ENCODE data around the gene POU2AF3.

The POU2AF3 gene

DNA sequence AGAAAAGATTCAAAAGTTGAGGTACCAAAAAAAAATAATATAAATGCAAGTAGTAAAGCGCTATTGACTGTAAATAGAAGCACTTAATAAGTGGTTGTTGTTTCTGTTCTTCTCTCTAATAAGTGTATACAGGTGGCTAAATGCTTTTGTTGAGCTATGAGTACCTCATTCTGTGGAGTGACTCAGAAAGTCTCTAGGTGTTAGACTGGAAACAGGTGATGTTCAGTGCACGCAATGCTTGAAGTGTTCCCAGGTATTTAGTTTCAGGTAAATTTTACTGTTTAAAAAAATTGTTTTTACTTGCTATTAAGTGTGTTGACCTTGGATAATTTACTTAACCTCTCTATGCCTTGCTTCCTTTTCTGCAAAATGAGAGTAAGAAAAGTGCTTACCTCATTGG, 24.2 kb downstream of the POU2AF3 start:
- Histone ChIP-seq H3K27ac (no peak overlapping the region), H3K4me3 (no peak overlapping the region)

- no peak overlapping the region for H3K4me3 ChIP-seq
- peak overlapping the region in 3 of 21 experiments; percentile 30 to 51 (median 40) for H3K27ac ChIP-seq
Observed at GRCh38 chr11:111324277-111324720, 26.0 kb downstream of the POU2AF3 start.

- H3K4me3 ChIP-seq, result no peak overlapping the region
- peak overlapping the region in 1 of 21 experiments; percentile 51 for H3K27ac ChIP-seq
Observed at GRCh38 chr11:111325259-111325658, 26.9 kb downstream of the POU2AF3 start.

DNA sequence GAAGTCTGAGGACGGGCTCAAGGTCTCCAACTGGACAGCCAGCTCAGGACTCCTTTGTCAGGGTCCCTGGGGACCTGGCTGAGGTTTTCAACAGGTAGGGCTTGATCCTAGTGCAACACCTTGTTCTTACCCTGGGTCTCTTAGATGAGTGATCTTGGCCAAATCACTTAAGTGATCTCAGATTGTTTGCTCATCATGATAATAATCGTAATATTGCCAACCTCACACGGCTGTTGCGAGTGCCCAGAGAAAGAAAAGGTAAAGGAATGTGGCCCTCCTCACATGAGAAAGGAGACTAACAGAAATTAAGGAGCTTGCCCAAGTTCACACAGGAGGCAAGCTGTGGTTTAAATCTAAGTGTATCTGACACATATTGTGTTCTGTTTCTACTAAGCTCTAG, 28.5 kb downstream of the POU2AF3 start:
- Histone ChIP-seq H3K27ac (no peak overlapping the region), H3K4me3 (no peak overlapping the region)

DNA sequence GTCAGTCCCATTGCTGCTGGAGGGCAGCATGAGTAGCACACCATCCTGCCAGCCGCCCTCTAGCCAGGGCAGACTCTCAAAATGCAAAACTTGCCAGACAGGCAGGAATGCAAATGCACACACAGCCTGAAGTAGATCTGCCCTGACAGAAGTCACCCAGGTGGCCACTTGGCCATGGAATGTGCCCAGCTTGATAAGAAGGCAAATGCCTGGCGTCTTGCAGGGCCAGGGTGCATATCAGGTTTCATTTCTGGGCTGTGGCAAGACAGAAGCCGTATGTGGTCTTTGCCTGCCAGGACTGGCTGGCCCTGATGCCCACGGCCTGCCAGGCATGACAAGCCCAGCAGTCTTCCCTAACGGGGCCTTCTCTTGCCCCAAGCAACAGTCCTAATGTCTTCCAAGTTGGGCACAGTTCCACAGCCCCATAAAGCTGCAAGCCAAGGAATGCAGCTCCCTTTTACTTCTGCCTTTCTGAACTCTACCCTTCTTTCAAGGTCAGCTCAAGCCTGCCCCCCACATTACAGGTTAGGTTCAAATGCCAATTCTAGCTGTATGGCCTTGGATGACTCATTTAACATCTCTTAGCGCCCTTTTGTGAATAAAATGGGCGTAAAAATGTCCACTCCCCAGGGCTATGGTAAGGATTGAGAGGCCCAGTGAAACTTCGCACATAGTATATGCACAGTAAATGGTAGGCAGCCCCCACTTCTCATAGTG, 29.7 kb downstream of the POU2AF3 start:
- H3K27ac ChIP-seq, result no peak overlapping the region
- H3K4me3 ChIP-seq, result no peak overlapping the region

DNA sequence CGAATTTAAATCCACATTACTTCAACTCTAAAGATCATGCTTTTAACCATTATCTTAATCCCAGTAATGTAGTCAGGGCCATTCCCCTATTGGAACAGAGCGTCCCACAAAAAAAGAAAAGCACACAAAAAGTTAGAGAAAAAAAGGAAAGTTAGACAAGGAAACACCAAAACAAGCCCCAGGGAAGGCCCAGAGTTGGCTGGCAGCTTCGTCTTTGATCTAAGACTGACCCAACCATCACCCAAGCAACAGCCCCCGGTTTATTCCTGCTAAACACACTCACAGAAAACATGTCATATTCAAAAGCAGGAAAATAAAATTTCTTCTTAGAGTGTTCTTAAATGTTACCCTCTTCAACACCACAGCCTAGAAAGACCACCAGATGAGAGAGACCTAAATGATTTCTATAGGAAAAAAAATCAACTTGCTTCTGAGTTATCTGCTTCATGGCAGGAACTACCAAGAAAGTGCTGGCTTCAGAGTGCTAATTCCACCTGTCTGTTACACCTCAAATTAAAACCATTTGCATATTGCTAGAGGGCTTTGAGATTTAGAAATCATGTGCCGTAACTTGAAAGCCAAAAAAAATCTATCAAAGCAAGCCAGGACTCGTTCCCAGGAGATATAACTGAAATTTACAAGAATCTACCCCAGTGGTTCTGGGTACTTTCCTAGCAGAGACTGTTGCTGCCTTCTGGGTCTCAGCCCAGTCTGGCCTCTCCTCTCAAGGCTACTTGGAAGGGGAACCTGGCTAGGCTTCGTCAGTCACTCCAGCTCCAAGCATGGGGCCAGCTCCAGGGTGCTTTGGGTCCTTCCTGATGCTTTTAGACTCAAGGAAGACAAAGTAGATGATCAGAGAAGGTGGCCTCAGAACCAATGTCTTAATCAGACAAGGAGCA, 31.2 kb downstream of the POU2AF3 start:
- H3K4me3 ChIP-seq, result no peak overlapping the region
- peak overlapping the region in 1 of 21 experiments; percentile 22 for H3K27ac ChIP-seq

- Histone ChIP-seq H3K4me3 (no peak overlapping the region), H3K27ac (no peak overlapping the region)
Observed at GRCh38 chr11:111330234-111330893, 32.0 kb downstream of the POU2AF3 start.

DNA sequence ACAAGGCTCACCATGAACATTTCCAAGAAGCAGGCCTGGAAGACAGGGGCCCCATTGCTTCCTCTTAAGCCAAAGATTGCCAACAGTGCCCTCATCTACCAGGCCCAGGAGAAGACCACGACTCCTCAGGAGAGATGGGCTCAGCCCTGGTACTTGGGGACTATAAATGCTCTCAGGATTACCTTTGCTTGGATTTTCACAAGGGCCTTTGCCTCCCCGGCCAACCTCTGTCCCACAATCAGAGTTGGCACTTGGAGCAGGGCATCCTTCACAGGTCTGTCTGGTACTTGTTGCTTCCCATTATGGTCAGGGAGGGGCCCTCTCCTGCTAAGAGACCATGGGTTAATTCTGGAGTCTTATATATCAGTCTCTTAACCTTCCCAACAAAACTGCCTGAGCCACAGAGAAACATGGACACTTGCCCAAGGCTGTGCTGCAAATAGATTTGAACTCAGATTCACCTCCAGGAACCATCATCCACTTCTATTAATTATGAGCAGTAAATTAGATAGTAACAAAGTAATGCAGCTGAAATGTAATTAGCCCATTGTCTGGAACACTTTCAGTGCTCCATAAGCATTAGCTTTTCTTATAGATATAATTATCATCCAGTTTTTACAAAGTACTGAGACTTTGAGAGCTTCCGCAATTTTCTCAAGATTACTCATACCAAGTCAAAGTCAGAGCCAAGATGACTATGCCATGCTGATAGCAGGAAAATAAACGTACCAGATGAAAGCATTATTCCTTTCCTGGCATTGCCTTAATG, 33.5 kb downstream of the POU2AF3 start:
- H3K27ac ChIP-seq, result peak overlapping the region in 2 of 21 experiments; percentile 33 to 51

DNA sequence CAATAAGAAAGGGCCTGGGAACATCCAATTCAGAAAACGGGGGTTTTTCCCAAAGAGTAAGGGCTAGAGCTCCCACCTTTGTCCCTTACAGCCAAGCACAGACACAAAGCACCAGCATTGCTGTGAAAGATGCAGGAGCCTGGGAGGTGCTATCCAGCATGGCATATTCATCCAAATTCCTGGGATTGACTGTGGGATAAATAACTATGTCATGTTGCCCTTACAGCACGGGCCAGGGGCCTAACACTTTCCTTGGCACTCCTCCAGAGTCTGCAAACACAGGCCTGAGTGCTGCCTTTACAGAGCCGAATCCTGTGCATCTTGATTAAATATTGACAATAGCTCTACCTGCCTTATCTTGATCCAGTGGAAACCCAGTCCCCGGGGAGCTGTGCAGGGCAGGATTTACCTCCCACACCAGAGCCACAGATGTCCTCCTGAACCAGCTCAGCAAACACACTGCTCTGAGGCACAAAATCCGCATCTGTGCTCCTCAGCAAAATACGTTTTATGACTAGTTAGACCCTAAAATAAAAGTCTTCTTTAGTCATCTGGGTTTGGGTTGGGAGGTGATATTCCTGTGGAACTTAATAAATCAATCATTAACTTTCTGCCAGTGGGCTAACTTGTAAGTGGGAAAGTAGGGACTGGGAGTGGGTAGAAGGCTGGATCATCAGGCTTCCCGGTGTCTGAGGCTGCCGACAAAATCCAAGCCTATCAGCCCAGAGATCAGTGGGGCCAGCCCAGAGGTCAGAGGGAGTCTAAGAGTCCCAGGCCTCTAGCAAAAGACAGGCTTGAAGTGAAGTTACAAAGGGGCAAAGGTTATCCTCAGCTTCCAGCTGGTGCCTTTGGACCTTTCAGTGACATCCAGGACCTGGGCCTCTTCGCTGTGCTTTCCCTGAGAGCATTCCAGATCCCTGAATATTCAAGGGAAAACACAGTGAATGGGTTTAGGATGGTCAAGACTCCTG, 36.5 kb downstream of the POU2AF3 start:
- H3K27ac ChIP-seq, result no peak overlapping the region
- no peak overlapping the region for H3K4me3 ChIP-seq

More for the DNA sequence above, 33.5 kb downstream of the POU2AF3 start:
- no peak overlapping the region for H3K4me3 ChIP-seq

DNA sequence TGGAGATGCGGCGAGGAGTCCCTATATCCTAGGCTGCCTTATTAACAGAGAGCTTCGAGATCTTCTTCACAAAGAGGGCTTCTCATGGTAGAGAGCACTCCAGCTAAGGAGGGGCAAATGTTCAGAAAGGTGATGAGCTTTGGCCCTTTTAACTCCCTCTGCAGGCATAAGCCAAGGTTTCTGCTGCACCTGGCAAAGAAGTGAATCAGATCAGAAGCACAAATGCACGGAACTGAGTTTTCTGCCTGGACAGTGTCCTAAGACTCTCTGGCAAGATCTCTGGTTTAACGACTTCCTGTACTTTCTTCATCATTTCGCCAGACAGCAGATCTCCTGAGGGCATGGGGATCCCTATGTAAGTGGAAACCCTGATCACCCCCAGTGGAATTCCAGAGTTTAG, 37.2 kb downstream of the POU2AF3 start:
- Histone ChIP-seq H3K27ac (no peak overlapping the region), H3K4me3 (no peak overlapping the region)

GRCh38 chr11:111336062-111336461, 37.7 kb downstream of the POU2AF3 start:
- H3K27ac ChIP-seq, result no peak overlapping the region

DNA sequence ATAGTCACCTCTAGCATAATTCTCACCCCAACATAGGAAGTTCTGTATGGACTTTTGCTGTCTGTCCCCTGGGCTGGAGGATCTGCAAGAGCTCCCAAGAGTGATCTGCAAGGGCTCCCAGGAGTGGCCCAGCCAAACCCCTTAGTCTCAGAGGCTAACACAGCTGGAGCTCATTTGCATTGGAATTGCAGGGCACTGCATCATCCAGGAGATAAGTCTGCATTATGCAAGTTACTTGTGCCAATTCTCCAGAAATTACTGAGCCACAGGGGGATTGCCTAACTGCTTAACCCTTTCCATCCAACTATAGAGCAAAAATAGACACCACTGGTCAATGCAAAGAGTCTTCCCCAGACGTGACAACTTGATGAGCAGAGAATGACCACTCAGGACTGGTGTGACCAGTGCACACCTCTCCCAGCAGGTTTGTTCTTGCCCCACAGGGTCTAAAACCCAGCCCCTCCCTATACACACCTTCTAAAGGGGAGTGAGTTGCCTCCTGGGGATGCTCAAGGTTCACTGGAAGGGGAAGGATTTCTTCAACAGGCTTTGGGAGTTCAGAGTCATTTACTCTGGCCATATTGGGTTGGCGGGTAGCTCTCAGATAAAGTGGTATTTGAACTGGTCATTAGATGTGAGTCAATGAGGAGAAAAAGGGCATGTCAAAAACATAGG, 38.4 kb downstream of the POU2AF3 start:
- Histone ChIP-seq H3K4me3 (no peak overlapping the region), H3K27ac (no peak overlapping the region)

More at GRCh38 chr11:111336062-111336461, 37.7 kb downstream of the POU2AF3 start:
- H3K4me3 ChIP-seq, result no peak overlapping the region

DNA sequence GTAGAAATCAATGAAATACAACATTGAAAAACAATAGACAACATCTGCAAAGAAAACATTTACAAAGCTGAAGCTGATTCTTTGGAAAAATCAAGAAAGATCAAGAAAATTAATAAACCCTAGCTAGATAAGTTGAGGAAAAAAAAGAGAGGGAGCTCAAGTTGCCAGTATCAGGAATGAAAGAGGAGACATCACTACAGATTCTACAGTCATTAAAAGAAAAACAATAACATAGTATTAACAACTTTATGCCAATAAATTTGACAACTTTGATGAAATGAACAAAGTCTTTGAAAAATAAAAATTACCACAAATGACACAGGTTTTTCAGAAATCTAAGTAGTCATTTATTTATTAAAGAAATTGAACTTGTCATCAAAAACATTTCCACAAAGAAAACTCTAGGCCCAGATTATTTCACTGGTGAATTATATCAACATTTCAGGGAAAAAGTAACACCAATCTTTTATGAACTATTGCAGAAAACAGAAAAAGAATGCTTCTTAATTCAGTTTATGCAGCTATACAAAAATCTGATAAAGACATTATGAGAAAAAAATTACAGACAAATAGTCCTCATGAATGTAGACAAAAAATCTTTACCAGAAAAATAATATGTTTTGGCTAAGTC, 41.5 kb downstream of the POU2AF3 start:
- no peak overlapping the region for H3K27ac ChIP-seq
- no peak overlapping the region for H3K4me3 ChIP-seq

DNA sequence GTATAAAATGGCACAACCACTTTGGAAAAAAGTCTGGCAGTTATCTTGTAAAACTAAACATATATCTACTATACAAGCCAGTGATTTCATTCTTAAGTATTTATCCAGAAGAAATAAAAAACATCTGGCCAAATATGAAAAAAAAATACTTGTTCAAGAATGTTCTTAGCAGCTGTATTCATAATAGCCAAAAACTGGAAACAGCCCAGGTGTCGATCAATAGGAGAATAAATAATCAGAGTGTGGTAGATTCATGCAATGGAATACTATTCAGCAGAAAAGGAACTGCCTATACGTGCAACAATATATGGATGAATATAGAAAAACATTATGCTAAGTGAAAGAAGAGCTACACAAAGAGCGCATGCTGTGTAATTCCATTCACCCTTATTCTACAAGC, 44.0 kb downstream of the POU2AF3 start:
- Histone ChIP-seq H3K27ac (no peak overlapping the region), H3K4me3 (no peak overlapping the region)

DNA sequence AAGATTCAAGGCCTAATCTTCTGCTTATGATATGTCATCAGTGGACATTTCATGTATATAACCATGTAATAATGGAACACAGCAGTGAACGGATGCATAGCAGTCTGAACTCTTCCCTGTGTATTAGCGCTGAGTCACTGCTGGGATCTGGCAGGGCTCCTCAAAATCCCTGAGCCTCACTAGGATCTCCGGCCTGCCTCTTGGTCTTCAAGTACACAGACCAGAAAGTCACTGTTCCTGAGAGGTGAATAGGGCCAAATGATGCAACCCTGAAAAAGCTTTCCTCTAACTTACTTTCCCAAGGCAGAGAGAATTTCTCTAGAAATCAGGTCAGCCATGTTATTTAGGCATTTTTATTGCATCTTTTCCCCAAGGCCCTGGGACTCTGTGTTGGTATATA, 45.7 kb downstream of the POU2AF3 start:
- Histone ChIP-seq H3K4me3 (no peak overlapping the region), H3K27ac (no peak overlapping the region)

- Histone ChIP-seq H3K4me3 (no peak overlapping the region), H3K27ac (peak overlapping the region in 6 of 21 experiments; percentile 29 to 55 (median 34))
Observed at GRCh38 chr11:111347002-111347722, 48.8 kb downstream of the POU2AF3 start.

- peak overlapping the region in 4 of 21 experiments; percentile 10 to 35 (median 32) for H3K27ac ChIP-seq
- no peak overlapping the region for H3K4me3 ChIP-seq
Observed at GRCh38 chr11:111347723-111348115, 49.4 kb downstream of the POU2AF3 start.
